WERI-Rb-1 (cell line): ENCODE measurements around the gene NBEA.

Experiments
- DNase-seq: peaks from one replicate; pipeline ENCODE4 v3.0.0-alpha.2; 2020
- H3K27ac ChIP-seq: fragments of 250-450 bp; sonication (Bioruptor Pico); 2 replicates; pipeline ENCODE4 v1.5.1; 2020; ENCODE audit warnings: mild to moderate bottlenecking, moderate library complexity
- H3K27me3 ChIP-seq: fragments of 250-450 bp; sonication (Bioruptor Pico); 2 replicates; pipeline ENCODE4 v1.5.1; 2021; ENCODE audit warnings: mild to moderate bottlenecking, low read depth, moderate library complexity; ENCODE audit not compliant: insufficient read depth, severe bottlenecking
- H3K36me3 ChIP-seq: fragments of 250-450 bp; sonication (Bioruptor Pico); 2 replicates; pipeline ENCODE4 v1.5.1; 2020; ENCODE audit warnings: mild to moderate bottlenecking, moderate library complexity
- H3K4me3 ChIP-seq: 2 replicates; pipeline ENCODE4 v1.5.1; 2011; ENCODE audit warnings: low read depth, mild to moderate bottlenecking, control low read depth, low read length
- H3K9me3 ChIP-seq: fragments of 250-450 bp; sonication (Bioruptor Pico); 2 replicates; pipeline ENCODE4 v1.5.1; 2021; ENCODE audit warnings: mild to moderate bottlenecking, moderate library complexity; ENCODE audit not compliant: severe bottlenecking
- TF ChIP-seq, protein P1 (sequence below): IDR thresholded peaks from 2 replicates; pipeline ENCODE4 v1.5.1; 2011; ENCODE audit warnings: low read depth, mild to moderate bottlenecking, control low read depth, inconsistent platforms, low read length

The NBEA gene

GRCh38 chr13:35595181-35595580, 653.1 kb downstream of the NBEA start:
- TF ChIP-seq, protein P1, sequence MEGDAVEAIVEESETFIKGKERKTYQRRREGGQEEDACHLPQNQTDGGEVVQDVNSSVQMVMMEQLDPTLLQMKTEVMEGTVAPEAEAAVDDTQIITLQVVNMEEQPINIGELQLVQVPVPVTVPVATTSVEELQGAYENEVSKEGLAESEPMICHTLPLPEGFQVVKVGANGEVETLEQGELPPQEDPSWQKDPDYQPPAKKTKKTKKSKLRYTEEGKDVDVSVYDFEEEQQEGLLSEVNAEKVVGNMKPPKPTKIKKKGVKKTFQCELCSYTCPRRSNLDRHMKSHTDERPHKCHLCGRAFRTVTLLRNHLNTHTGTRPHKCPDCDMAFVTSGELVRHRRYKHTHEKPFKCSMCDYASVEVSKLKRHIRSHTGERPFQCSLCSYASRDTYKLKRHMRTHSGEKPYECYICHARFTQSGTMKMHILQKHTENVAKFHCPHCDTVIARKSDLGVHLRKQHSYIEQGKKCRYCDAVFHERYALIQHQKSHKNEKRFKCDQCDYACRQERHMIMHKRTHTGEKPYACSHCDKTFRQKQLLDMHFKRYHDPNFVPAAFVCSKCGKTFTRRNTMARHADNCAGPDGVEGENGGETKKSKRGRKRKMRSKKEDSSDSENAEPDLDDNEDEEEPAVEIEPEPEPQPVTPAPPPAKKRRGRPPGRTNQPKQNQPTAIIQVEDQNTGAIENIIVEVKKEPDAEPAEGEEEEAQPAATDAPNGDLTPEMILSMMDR: no peak
- Histone ChIP-seq H3K9me3 (no peaks in the 10 kb centered on the region), H3K36me3 (no peaks in the 10 kb centered on the region), H3K27ac (no peak overlapping the region), H3K4me3 (no peak overlapping the region), H3K27me3 (no peaks in the 10 kb centered on the region)
- no peak for DNase-seq

GRCh38 chr13:35596321-35597030, 654.4 kb downstream of the NBEA start:
- no peak overlapping the region for H3K4me3 ChIP-seq
- no peaks in the 10 kb centered on the region for H3K9me3 ChIP-seq
- H3K36me3 ChIP-seq: no peaks in the 10 kb centered on the region
- no peaks in the 10 kb centered on the region for H3K27me3 ChIP-seq
- TF ChIP-seq, protein P1: no peak
- H3K27ac ChIP-seq: no peak overlapping the region
- no peak for DNase-seq

- Histone ChIP-seq H3K36me3 (no peaks in the 10 kb centered on the region), H3K4me3 (no peak overlapping the region), H3K9me3 (no peaks in the 10 kb centered on the region), H3K27me3 (no peaks in the 10 kb centered on the region), H3K27ac (0 out of 2 replicates have a peak overlapping the region, but pooled peaks have one; percentile 84)
- DNase-seq: no peak
- TF ChIP-seq, protein P1: no peak
Observed at GRCh38 chr13:35597451-35597850, 655.4 kb downstream of the NBEA start.

- no peak overlapping the region for H3K4me3 ChIP-seq
- no peaks in the 10 kb centered on the region for H3K36me3 ChIP-seq
- no peaks in the 10 kb centered on the region for H3K27me3 ChIP-seq
- DNase-seq: no peak
- peak overlapping the region; percentile 84 for H3K27ac ChIP-seq
- TF ChIP-seq, protein P1: no peak
- no peaks in the 10 kb centered on the region for H3K9me3 ChIP-seq
Observed at GRCh38 chr13:35598233-35598632, 656.2 kb downstream of the NBEA start.

- H3K27ac ChIP-seq: peak overlapping the region; percentile 84
- no peaks in the 10 kb centered on the region for H3K36me3 ChIP-seq
- H3K4me3 ChIP-seq: no peak overlapping the region
- H3K27me3 ChIP-seq: no peaks in the 10 kb centered on the region
- no peak for DNase-seq
- TF ChIP-seq, protein P1: no peak
- no peaks in the 10 kb centered on the region for H3K9me3 ChIP-seq
Observed at GRCh38 chr13:35598790-35599369, 656.8 kb downstream of the NBEA start.

DNA sequence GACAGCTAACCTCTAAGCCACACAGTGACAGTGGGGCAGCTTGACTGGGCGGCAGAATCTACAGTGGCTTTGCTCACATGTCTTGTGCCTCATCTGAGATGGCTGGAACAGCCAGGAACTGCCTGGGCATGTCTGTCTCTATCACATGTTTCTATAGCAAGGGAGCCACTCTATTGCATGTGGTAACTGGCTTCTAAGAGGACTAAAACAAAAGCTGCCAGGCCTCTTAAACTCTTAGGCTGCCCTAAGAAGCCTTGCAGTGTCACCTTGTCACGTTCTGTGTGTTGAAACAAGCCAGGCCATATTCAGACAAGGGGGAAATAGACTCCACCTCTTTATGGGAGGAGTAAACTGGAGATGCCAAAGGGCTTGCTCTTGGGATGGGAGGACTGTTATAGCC, 657.3 kb downstream of the NBEA start:
- DNase-seq: peak; percentile 64
- Histone ChIP-seq H3K9me3 (no peaks in the 10 kb centered on the region), H3K27me3 (no peaks in the 10 kb centered on the region), H3K36me3 (no peaks in the 10 kb centered on the region), H3K27ac (peak overlapping the region; percentile 84), H3K4me3 (no peak overlapping the region)
- TF ChIP-seq, protein P1: no peak
